Neutrophil (primary cell): Measurements from ENCODE around the gene TSPAN9.

ENCODE experiments used
- H3K27ac ChIP-seq: fragments of 200-600 bp; sonication (generic); 2 replicates; pipeline ENCODE4 v1.5.1; 2016; ENCODE audit warnings: mild to moderate bottlenecking, moderate library complexity
- H3K27me3 ChIP-seq: fragments of 200-600 bp; sonication (generic); 2 replicates; pipeline ENCODE4 v1.6.0; 2016; ENCODE audit warnings: mild to moderate bottlenecking
- H3K36me3 ChIP-seq: fragments of 200-600 bp; sonication (generic); 2 replicates; pipeline ENCODE4 v1.5.1; 2017
- H3K4me1 ChIP-seq, 2 experiments: fragments of 200-600 bp in 1 of 2; sonication (generic) in 1 of 2; 1 replicate in 1 of 2; 2 replicates in 1 of 2; pipeline versions ENCODE4 v1.5.1 to v1.6.1; 2013 to 2016; ENCODE audit warnings: low read depth in 1 of 2, low read length in 1 of 2, mild to moderate bottlenecking in 1 of 2, moderate library complexity in 1 of 2; ENCODE audit not compliant: control insufficient read depth in 1 of 2, insufficient read depth in 1 of 2
- H3K4me3 ChIP-seq, 2 experiments: fragments of 200-600 bp in 1 of 2; sonication (generic) in 1 of 2; 1 replicate in 1 of 2; 2 replicates in 1 of 2; pipeline ENCODE4 v1.5.1; 2013 to 2016; ENCODE audit warnings: low read depth in 1 of 2, low read length in 1 of 2, mild to moderate bottlenecking in 1 of 2, moderate library complexity in 1 of 2
- H3K9me3 ChIP-seq: fragments of 200-600 bp; sonication (generic); 2 replicates; pipeline ENCODE4 v1.5.1; 2016
- CTCF ChIP-seq: fragments of 200-600 bp; sonication (generic); IDR thresholded peaks from 2 replicates; pipeline ENCODE4 v1.5.1; 2016; ENCODE audit warnings: antibody characterized with exemption

Gene TSPAN9

GRCh38 chr12:3252450-3252891, 175.3 kb downstream of the TSPAN9 start:
- Histone ChIP-seq H3K27ac (no peak overlapping the region), H3K36me3 (no peaks in the 10 kb centered on the region), H3K27me3 (peaks cover 15% of the 10 kb centered on the region), H3K4me1 (no peaks in the 10 kb centered on the region), H3K4me3 (no peak overlapping the region), H3K9me3 (no peaks in the 10 kb centered on the region)
- TF ChIP-seq CTCF = no peak

GRCh38 chr12:3253682-3254275, 176.6 kb downstream of the TSPAN9 start:
- no peak overlapping the region for H3K27ac ChIP-seq
- H3K27me3 ChIP-seq = peaks cover 13% of the 10 kb centered on the region
- no peaks in the 10 kb centered on the region for H3K9me3 ChIP-seq
- no peaks in the 10 kb centered on the region for H3K36me3 ChIP-seq
- no peaks in the 10 kb centered on the region for H3K4me1 ChIP-seq
- no peak overlapping the region for H3K4me3 ChIP-seq
- no peak for TF ChIP-seq CTCF

GRCh38 chr12:3255057-3255456, 177.9 kb downstream of the TSPAN9 start:
- Histone ChIP-seq H3K4me1 (no peaks in the 10 kb centered on the region), H3K4me3 (no peak overlapping the region), H3K36me3 (no peaks in the 10 kb centered on the region), H3K27ac (no peak overlapping the region), H3K9me3 (no peaks in the 10 kb centered on the region), H3K27me3 (peaks cover 13% of the 10 kb centered on the region)
- no peak for TF ChIP-seq CTCF

- H3K4me1 ChIP-seq = no peaks in the 10 kb centered on the region
- no peak overlapping the region for H3K4me3 ChIP-seq
- no peaks in the 10 kb centered on the region for H3K9me3 ChIP-seq
- H3K36me3 ChIP-seq = no peaks in the 10 kb centered on the region
- TF ChIP-seq CTCF = no peak
- no peak overlapping the region for H3K27ac ChIP-seq
- peaks cover 5% of the 10 kb centered on the region for H3K27me3 ChIP-seq
These were observed 179.0 kb downstream of the TSPAN9 start for GRCh38 chr12:3256103-3256631.

GRCh38 chr12:3257411-3257810, 180.2 kb downstream of the TSPAN9 start:
- no peaks in the 10 kb centered on the region for H3K9me3 ChIP-seq
- no peak for TF ChIP-seq CTCF
- no peaks in the 10 kb centered on the region for H3K36me3 ChIP-seq
- no peak overlapping the region for H3K27ac ChIP-seq
- H3K4me3 ChIP-seq = no peak overlapping the region
- no peaks in the 10 kb centered on the region for H3K27me3 ChIP-seq
- H3K4me1 ChIP-seq = no peaks in the 10 kb centered on the region
